Activated T-cell treated with anti-CD3 and anti-CD28 coated beads, Interleukin-2, amount 50 U/mL, for 72 hours (primary cell): ENCODE results near the gene PPP1R12B. TPM values are rescaled to one million over a fixed set of nuclear protein-coding genes. Genes with fewer than 3 reads are reported as not detected.

ENCODE experiments used
- ATAC-seq, 2 donors: fragments of 150-1000 bp; cut with Tn5 transposase; replicated peaks in 1 of 2; 2 replicates each; pipeline ENCODE4 v1.10.0; 2021; ENCODE audit warnings: moderate library complexity in 2 of 2, mild to moderate bottlenecking in 1 of 2
- DNase-seq, 2 donors: peaks; one replicate each; pipeline ENCODE4 v3.0.0; 2021 to 2022; ENCODE audit warnings: mixed read lengths in 1 of 2
- H3K27ac Mint-ChIP-seq: one replicate; pipeline ENCODE4 v1.8.0; 2022; ENCODE audit warnings: mild to moderate bottlenecking, moderate library complexity, mixed read lengths
- H3K27me3 Mint-ChIP-seq: one replicate; pipeline ENCODE4 v1.8.0; 2022; ENCODE audit warnings: low read depth, mixed read lengths
- H3K36me3 Mint-ChIP-seq, 2 donors: one replicate each; pipeline ENCODE4 v1.8.0; 2022; ENCODE audit warnings: mixed read lengths in 2 of 2, mild to moderate bottlenecking in 1 of 2; ENCODE audit not compliant: insufficient read depth in 2 of 2
- H3K4me1 Mint-ChIP-seq: one replicate; pipeline ENCODE4 v1.8.0; 2022; ENCODE audit warnings: low read depth, mixed read lengths
- H3K4me3 Mint-ChIP-seq, 2 donors: one replicate each; pipeline ENCODE4 v1.8.0; 2022; ENCODE audit warnings: mild to moderate bottlenecking in 2 of 2, mixed read lengths in 2 of 2, moderate library complexity in 2 of 2
- H3K9me3 Mint-ChIP-seq, 2 donors: one replicate each; pipeline ENCODE4 v1.8.0; 2022; ENCODE audit warnings: mixed read lengths in 2 of 2
- total RNA-seq, 2 donors: library from RNA; stranded (reverse); gene quantifications; one replicate each; pipeline ENCODE4 v1.2.3, GENCODE V29; 2022

Gene PPP1R12B
- total RNA-seq, 2 donors from 2014 or later: 17.6 to 27.0 TPM

DNA sequence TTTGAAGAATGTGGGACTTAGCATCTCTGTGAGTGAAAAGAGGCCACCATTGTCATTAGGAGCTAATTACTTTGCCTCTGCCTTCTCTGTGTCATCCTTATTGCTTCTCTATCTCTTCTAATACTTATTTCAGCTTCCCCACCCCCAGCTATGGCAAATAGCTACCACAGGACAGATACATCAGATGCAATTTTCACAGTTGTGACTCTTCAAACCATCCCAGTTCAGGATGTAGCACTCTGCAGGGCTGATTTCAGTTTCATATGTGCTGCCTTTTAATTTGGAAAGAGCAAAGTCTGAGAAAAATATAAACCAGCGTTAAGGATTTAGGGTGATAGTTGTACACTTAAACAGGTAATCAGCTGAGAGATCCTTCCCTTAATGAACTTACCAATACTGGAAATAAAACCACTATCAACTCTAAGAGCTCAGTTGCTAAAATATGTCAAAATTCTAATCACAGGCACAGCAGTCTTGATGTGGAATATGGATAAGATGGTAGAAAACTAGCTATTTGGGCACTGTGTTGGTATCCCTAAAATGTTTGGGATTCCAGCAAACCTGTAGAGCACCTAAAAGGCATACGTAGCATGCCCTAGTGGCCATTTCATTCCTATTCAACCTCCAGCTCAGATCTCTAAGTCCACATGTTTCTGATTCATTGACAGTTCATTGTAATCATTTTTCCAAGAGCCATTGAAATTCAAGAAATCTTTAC, 213.4 kb downstream of the PPP1R12B start:
- H3K4me1 Mint-ChIP-seq: peaks cover 6% of the 10 kb centered on the region
- no peak for ATAC-seq
- H3K4me3 Mint-ChIP-seq: no peak overlapping the region
- H3K27ac Mint-ChIP-seq: no peak overlapping the region
- no peak for DNase-seq
- no peaks in the 10 kb centered on the region for H3K9me3 Mint-ChIP-seq
- no peaks in the 10 kb centered on the region for H3K36me3 Mint-ChIP-seq
- no peaks in the 10 kb centered on the region for H3K27me3 Mint-ChIP-seq

DNA sequence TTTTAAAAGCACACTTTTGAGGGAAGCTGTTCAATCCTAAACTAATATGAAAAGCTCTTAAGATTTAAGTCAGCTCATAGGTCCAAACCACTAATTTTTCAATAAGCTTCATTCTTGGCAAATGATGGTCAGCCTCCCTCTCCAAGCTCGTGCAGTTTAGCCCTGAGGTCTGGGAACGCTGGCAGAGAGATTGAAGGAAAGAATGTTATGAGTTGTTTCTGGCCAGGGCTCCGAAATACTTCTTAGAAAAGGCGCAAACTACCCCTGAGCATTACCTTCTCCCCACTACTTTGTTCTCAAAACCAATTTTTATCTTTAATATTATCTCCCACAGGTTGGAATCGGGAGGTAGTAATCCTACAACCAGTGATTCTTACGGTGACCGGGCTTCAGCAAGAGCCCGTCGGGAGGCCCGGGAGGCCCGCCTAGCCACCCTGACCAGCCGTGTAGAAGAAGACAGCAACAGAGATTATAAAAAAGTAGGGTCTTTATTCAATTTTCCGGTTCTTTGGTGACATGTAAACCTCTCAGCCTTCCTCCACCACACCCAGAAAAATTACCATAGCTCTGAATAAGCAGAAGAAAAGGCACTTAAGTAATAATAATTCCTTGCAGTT, 214.1 kb downstream of the PPP1R12B start:
- Mint-ChIP-seq H3K9me3 (no peaks in the 10 kb centered on the region), H3K36me3 (no peaks in the 10 kb centered on the region), H3K27ac (no peak overlapping the region), H3K4me1 (peaks cover 11% of the 10 kb centered on the region), H3K27me3 (no peaks in the 10 kb centered on the region), H3K4me3 (no peak overlapping the region)
- ATAC-seq (no peak), DNase-seq (no peak)

DNA sequence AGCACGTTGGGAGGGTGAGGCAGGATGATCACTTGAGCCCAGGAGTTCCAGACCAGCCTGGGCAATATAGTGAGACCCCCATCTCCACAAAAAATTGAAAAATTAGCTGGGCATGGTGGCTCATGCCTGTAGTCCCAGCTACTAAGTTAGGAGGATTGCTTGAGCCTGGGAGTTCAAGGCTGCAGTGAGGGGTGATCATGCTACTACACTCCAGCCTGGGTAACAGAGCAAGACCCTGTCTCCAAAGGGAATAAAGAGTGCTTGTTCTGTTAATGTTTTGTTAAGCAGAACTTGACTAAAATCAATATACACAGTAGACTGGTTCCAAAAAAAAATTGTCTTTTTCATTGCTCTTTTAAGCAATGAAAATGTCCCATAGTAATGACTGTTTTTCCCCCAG, 215.3 kb downstream of the PPP1R12B start:
- no peaks in the 10 kb centered on the region for H3K36me3 Mint-ChIP-seq

DNA sequence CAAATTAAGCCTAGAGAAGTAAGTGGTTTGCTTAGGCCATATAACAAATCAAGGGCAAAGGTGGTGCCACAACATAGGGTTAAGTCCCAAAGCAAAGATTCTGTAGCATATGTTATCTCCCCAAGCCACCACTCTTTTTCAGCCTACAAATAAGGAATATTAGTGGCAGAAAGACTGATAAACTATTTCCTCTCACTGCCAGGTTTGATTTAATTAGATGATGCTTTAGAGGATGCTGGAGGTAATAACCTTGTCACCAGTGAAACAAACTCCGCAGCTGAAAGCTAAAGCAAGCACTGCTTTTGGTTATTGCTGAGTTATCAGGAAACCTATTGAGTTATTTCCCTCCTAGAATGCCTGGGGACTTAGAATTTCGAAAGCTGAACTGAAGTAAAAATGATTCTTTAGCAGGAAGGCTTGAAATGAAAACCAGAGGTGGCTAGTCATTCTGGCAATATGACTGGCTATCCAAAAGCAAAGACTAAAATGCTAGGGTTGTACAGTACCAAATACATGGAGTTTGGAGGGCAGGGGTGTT, 216.5 kb downstream of the PPP1R12B start:
- DNase-seq (no peak), ATAC-seq (peak in 1 of 2 donors; percentile 39)
- H3K27me3 Mint-ChIP-seq: no peaks in the 10 kb centered on the region
- H3K36me3 Mint-ChIP-seq: no peaks in the 10 kb centered on the region
- H3K27ac Mint-ChIP-seq: no peak overlapping the region
- no peak overlapping the region for H3K4me3 Mint-ChIP-seq
- H3K9me3 Mint-ChIP-seq: no peaks in the 10 kb centered on the region
- H3K4me1 Mint-ChIP-seq: peaks cover 11% of the 10 kb centered on the region

More for the DNA sequence above, 215.3 kb downstream of the PPP1R12B start:
- Mint-ChIP-seq H3K9me3 (no peaks in the 10 kb centered on the region), H3K27me3 (no peaks in the 10 kb centered on the region), H3K4me3 (no peak overlapping the region), H3K27ac (no peak overlapping the region), H3K4me1 (peaks cover 11% of the 10 kb centered on the region)
- DNase-seq (no peak), ATAC-seq (no peak)

DNA sequence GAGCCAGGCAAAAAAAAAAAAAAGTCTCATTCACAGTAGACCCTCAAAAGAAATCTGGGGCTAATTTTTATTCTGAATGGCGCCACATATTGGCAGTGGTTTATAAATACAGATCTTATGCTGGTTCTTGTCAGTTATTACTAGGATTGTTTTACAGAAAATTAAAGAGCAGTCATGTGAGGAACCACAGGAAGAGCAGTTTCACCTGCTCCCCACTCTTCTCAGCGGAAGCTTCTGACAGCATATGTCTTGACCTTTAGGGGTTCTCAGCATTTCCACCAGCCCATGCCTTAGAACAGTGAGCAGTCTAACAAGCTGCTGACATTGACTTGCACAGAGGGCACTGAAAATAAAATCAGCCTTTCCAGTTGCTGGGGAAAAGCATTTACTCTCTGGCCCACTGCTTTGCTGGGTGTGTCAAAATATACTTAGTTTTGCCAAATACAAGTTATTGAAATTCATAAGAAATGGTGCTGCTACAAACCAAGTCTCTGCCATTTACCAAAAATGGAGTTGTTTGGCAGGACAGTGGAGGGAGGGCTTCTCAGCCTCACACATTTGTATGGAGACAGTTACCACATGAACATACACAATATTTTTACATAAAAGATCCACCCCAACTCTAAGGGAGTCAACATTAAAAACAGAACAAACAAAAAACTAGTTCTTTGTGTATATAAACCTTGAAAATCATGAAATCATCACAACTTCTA, 217.5 kb downstream of the PPP1R12B start:
- H3K9me3 Mint-ChIP-seq: no peaks in the 10 kb centered on the region
- H3K4me1 Mint-ChIP-seq: peaks cover 11% of the 10 kb centered on the region
- ATAC-seq (peak; percentile 65 to 72), DNase-seq (peak in 1 of 2 donors; percentile 3)
- H3K27ac Mint-ChIP-seq: no peak overlapping the region
- H3K36me3 Mint-ChIP-seq: no peaks in the 10 kb centered on the region
- H3K4me3 Mint-ChIP-seq: no peak overlapping the region
- H3K27me3 Mint-ChIP-seq: no peaks in the 10 kb centered on the region

DNA sequence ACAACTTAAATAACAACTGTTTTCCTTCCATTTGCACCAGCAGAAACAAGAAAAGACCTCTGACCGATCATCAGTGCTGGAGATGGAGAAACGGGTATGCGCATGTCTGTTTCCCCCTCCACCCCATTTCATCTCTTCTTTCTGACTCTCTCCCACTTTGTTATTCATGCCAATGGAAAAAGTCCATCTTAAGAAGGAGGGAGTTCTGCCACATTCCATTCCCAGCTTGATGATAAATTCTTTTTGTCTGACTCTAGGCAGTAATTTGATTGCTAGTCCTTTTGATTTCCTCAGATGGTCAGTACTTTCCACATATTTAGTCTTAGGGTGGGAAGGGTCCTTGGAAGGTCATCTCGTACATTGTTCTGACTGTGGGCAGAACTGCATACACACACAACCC, 219.2 kb downstream of the PPP1R12B start:
- Mint-ChIP-seq H3K27ac (no peak overlapping the region), H3K4me1 (peaks cover 11% of the 10 kb centered on the region), H3K9me3 (no peaks in the 10 kb centered on the region), H3K27me3 (no peaks in the 10 kb centered on the region), H3K4me3 (no peak overlapping the region), H3K36me3 (no peaks in the 10 kb centered on the region)
- DNase-seq (no peak), ATAC-seq (no peak)

DNA sequence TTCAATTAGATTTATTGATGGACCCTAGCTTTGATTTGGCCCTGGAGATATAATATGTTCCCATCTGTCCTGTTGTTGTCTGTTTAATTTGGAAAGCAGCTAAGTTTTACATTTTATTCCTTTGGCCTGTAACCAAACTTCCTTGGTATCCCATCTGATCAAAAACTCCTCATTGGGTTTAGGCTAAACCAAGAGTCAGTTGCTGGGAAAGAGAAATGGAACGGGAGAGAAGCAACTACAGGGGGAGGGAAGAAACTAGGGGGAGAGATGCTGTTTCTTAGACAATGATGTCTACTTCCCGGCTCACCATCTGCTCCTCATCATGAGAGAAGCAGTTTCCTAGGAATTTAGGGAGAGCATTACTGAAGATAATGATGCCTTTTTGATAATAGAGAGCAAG, 219.9 kb downstream of the PPP1R12B start:
- H3K4me1 Mint-ChIP-seq: peaks cover 11% of the 10 kb centered on the region
- H3K27me3 Mint-ChIP-seq: no peaks in the 10 kb centered on the region

DNA sequence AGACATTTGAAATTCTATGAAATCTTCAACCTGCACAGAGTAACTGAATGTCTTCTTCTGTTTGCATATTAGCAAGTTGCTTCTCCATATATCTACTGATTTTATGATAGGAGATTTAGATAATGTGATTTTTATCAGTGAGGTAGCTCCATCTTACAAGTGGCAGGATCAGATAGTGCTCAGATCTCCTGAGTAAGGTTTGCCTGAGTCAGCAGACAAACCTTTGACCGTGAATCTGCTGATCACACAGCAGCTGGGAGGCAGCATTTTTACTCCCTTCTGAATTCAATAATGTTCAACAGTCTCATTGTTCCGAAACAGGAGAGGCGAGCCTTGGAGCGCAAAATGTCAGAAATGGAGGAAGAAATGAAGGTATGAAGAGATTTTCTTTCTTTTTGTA, 220.3 kb downstream of the PPP1R12B start:
- Mint-ChIP-seq H3K9me3 (no peaks in the 10 kb centered on the region), H3K36me3 (no peaks in the 10 kb centered on the region), H3K27ac (no peak overlapping the region), H3K4me1 (peaks cover 11% of the 10 kb centered on the region), H3K27me3 (no peaks in the 10 kb centered on the region), H3K4me3 (no peak overlapping the region)
- ATAC-seq: no peak
- no peak for DNase-seq

More for the DNA sequence above, 219.9 kb downstream of the PPP1R12B start:
- Mint-ChIP-seq H3K27ac (no peak overlapping the region), H3K9me3 (no peaks in the 10 kb centered on the region), H3K36me3 (no peaks in the 10 kb centered on the region), H3K4me3 (no peak overlapping the region)
- no peak for DNase-seq
- no peak for ATAC-seq

DNA sequence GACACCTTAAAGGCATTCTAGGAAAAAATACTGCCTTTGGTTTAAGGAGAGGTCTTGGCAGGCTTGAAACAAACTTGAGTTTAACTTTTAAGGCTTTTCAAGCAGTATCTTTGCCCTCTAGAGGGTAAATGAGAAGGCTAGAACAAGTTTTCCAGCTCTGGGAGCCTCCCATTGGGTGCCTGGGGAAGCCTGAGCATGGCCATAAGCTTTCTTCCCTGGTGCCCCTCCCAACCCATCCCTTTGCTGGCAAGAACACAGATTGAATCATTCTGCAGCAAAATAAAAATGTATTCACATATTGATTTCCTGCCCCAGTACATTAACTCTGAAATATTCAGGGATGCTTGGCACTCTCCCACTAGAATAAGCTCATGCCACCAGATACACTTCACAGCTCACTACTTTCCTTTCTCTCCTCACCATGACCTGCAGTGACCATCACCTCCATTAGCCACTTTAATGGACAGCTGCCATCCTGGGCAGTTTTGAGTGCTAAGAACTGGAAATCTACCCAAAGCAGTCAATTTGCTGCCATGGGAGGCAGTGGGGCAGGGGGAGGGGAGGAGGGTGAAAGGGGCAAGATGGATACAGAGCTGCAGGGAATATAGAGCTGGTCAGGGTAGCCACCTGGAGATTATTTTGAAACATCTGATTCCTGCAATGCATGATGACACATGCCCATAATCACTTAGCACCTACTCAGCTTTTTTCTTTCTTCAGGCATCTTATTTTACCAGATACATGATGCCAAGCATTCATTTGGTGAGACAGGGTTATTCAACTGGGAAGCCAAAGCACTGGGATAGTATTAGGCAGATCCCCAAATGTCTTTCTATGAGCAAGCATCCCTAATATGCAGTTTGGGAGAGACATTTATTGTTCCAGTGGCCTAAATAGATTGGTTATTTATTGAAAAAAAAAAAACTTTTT, 221.2 kb downstream of the PPP1R12B start:
- ATAC-seq: no peak
- peaks cover 11% of the 10 kb centered on the region for H3K4me1 Mint-ChIP-seq
- no peaks in the 10 kb centered on the region for H3K27me3 Mint-ChIP-seq
- no peak overlapping the region for H3K27ac Mint-ChIP-seq
- H3K36me3 Mint-ChIP-seq: no peaks in the 10 kb centered on the region
- no peak overlapping the region for H3K4me3 Mint-ChIP-seq
- DNase-seq: no peak
- no peaks in the 10 kb centered on the region for H3K9me3 Mint-ChIP-seq

DNA sequence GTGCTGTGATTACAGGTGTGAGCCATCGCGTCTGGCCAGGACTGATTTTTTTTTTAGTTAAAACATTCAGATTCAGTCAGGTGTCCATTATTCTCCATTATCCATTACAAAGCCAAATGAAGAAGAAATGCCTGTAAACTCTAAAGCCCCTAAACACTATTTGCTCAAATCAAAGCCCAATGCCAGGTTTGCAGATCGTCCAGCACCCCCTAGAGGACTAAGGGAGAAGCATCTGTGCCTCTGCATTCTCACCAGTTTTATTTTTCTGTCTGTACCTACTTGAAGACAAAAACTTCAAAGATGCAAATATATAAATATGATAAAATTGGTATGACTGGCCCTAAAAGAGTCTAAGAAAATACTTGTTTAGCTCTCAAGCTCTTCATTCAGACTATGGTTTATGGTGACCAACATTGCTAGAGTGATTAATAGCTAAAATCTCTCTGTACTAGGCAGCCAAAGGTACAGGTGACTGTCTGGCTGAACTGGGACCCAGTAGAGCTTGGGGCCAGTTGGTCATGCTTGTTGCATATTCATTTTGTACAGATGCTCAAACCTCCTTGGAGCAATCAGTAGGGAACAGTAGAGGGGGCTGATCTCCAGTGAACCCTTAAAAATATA, 223.3 kb downstream of the PPP1R12B start:
- peak; percentile 20 to 38 for DNase-seq
- no peaks in the 10 kb centered on the region for H3K36me3 Mint-ChIP-seq

DNA sequence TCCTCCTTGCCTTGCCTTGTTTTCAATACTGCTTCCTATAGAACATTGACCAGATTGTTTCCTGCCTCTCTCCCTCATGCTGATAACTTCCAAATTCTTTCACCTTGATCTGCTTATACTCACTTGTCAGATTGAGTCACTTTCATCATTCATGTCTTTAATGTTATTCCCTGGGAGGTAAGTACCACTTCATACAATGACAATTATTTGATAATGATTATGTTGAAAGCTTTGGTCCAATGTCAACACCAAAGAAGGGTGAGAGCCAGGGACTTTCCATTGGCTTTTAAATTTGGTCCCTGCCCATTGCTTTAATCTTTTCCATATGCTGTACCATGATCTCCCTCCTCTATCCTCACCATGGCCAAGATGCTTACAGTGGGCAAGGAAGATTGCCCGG, 224.4 kb downstream of the PPP1R12B start:
- no peak overlapping the region for H3K27ac Mint-ChIP-seq
- H3K4me1 Mint-ChIP-seq: no peaks in the 10 kb centered on the region
- ATAC-seq (no peak), DNase-seq (no peak)
- no peaks in the 10 kb centered on the region for H3K36me3 Mint-ChIP-seq
- H3K9me3 Mint-ChIP-seq: no peaks in the 10 kb centered on the region
- H3K27me3 Mint-ChIP-seq: no peaks in the 10 kb centered on the region
- no peak overlapping the region for H3K4me3 Mint-ChIP-seq

More for the DNA sequence above, 223.3 kb downstream of the PPP1R12B start:
- Mint-ChIP-seq H3K4me3 (no peak overlapping the region), H3K27ac (no peak overlapping the region), H3K4me1 (peaks cover 6% of the 10 kb centered on the region), H3K9me3 (no peaks in the 10 kb centered on the region), H3K27me3 (no peaks in the 10 kb centered on the region)
- no peak for ATAC-seq

DNA sequence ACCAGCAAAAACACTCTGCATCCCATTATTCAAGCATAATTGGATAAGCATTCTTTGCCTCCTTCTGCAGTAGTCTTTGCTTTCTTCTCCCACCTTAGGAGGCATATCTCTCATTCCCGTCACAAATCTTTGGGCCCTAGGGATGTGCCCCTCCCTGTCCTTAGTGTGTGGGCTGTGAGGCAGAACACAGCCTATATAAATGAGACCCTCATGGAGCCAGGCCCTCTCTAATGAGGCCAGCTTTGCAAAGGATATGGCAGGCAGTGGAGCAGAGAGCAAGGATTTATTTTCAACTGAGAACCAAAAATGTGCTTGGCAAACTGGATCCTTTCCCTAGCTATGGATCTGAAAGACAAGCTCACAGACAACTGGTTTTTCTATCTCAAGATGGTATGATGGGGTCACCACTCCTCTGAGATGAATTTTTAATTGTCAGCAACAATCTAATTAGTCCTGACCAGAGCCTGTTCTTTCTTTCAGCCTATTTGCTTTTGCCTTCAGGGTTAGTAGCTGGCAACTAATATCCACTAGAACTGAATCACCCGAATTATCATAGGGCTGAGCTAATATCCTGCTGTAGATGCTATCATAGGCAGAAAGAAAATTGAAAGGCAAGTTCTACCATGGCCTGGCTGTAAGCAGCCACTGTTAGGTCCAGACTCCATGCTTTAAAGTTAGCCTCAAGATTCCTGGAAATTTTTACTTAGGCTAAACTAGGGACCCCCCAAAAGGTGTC, 227.6 kb downstream of the PPP1R12B start:
- H3K36me3 Mint-ChIP-seq: no peaks in the 10 kb centered on the region
- no peak overlapping the region for H3K4me3 Mint-ChIP-seq
- DNase-seq: no peak
- no peaks in the 10 kb centered on the region for H3K27me3 Mint-ChIP-seq
- H3K9me3 Mint-ChIP-seq: no peaks in the 10 kb centered on the region
- no peaks in the 10 kb centered on the region for H3K4me1 Mint-ChIP-seq
- ATAC-seq: no peak
- H3K27ac Mint-ChIP-seq: no peak overlapping the region
